CD4-positive, alpha-beta T cell (primary cell): Measurements from ENCODE around the gene RIN3. TPM values are rescaled to one million over a fixed set of nuclear protein-coding genes. Genes with fewer than 3 reads are reported as not detected.

Experiments
- ATAC-seq: fragments of 200-7000 bp; cut with Tn5 transposase; one replicate; pipeline ENCODE4 v1.10.0; 2022; ENCODE audit warnings: mild to moderate bottlenecking; ENCODE audit not compliant: poor library complexity
- CTCF ChIA-PET: fragments of 350-600 bp; sonication (Branson Sonifier 250); formaldehyde crosslinking; loops from one replicate; lab custom pipeline; 2021; ENCODE audit warnings: antibody characterized with exemption, inconsistent platforms; lab: Charles Lee
- POLR2A ChIA-PET: fragments of 350-600 bp; sonication (Branson Sonifier 250); formaldehyde crosslinking; loops from one replicate; lab custom pipeline; 2021; ENCODE audit warnings: antibody characterized with exemption, inconsistent platforms; lab: Charles Lee
- DNase-seq, 14 experiments: peaks; one replicate each; pipeline ENCODE4 v3.0.0-alpha.2; 2013 to 2020; ENCODE audit warnings: mixed read lengths in 2 of 14
- H3K27ac ChIP-seq, 2 donors: one replicate each; pipeline versions ENCODE4 v1.5.1 to v1.7.0; 2013; ENCODE audit warnings: low read length in 2 of 2, low read depth in 1 of 2, mild to moderate bottlenecking in 1 of 2
- H3K27me3 ChIP-seq, 2 experiments: 1 replicate in 1 of 2; 2 replicates in 1 of 2; pipeline versions ENCODE4 v1.6.1 to v1.7.0; 2013; ENCODE audit warnings: low read length in 2 of 2, control low read depth in 1 of 2, mild to moderate bottlenecking in 1 of 2, moderate library complexity in 1 of 2; ENCODE audit not compliant: insufficient read depth in 2 of 2, control insufficient read depth in 1 of 2
- H3K36me3 ChIP-seq: one replicate; pipeline ENCODE4 v1.6.1; 2013; ENCODE audit warnings: low read length, control low read depth; ENCODE audit not compliant: insufficient read depth
- H3K4me1 ChIP-seq: one replicate; pipeline ENCODE4 v1.6.1; 2013; ENCODE audit warnings: low read length, control low read depth; ENCODE audit not compliant: insufficient read depth
- H3K4me3 ChIP-seq: one replicate; pipeline ENCODE4 v1.5.1; 2013; ENCODE audit warnings: mild to moderate bottlenecking, low read length, moderate library complexity
- H3K9me3 ChIP-seq, 2 experiments: 1 replicate in 1 of 2; 2 replicates in 1 of 2; pipeline versions ENCODE4 v1.6.1 to v1.7.0; 2013; ENCODE audit warnings: low read length in 2 of 2, mild to moderate bottlenecking in 2 of 2, control low read depth in 1 of 2, moderate library complexity in 1 of 2; ENCODE audit not compliant: control insufficient read depth in 1 of 2, insufficient read depth in 1 of 2
- H3K27ac Mint-ChIP-seq: one replicate; pipeline ENCODE4 v1.8.0; 2020; ENCODE audit warnings: mixed read lengths
- H3K27me3 Mint-ChIP-seq: one replicate; pipeline ENCODE4 v1.8.0; 2021; ENCODE audit warnings: mixed read lengths
- H3K36me3 Mint-ChIP-seq: one replicate; pipeline ENCODE4 v1.8.0; 2021; ENCODE audit warnings: low read depth, mixed read lengths
- H3K4me1 Mint-ChIP-seq: one replicate; pipeline ENCODE4 v1.8.0; 2021; ENCODE audit warnings: low read depth, mixed read lengths
- H3K4me3 Mint-ChIP-seq: one replicate; pipeline ENCODE4 v1.8.0; 2020; ENCODE audit warnings: mild to moderate bottlenecking, mixed read lengths
- H3K9me3 Mint-ChIP-seq: one replicate; pipeline ENCODE4 v1.8.0; 2020; ENCODE audit warnings: mixed read lengths
- intact Hi-C, 2 experiments: fragments of 100-400 bp; cut with DNase I in 1 of 2; cut with micrococcal nuclease in 1 of 2; formaldehyde crosslinking; loops; one replicate each; pipeline versions ENCODE4 v1.15.1 to v1.9.0; 2023 to 2025; cut with DNase I, micrococcal nuclease
- total RNA-seq, 174 experiments: library from RNA in 2 of 174; stranded (reverse) in 2 of 174; gene quantifications; one replicate each; pipeline ENCODE4 v1.2.3 and lab custom pipeline; 2021 to 2026
- TF ChIP-seq, protein P1 (sequence below): fragments of 200-600 bp; IDR thresholded peaks from one replicate; pipeline ENCODE4 v1.8.0; 2022; ENCODE audit warnings: antibody characterized with exemption, mild to moderate bottlenecking

Gene RIN3
- total RNA-seq, 2 experiments from 2014 or later = 67.9 to 72.2 TPM

GRCh38 chr14:92590176-92590575 lies 76.6 kb downstream of the RIN3 start:
- Mint-ChIP-seq H3K27me3 (no peaks in the 10 kb centered on the region), H3K9me3 (peaks cover 5% of the 10 kb centered on the region), H3K27ac (no peak overlapping the region), H3K36me3 (no peaks in the 10 kb centered on the region), H3K4me1 (peaks cover 66% of the 10 kb centered on the region), H3K4me3 (no peak overlapping the region)
- intact Hi-C loops = no loop called here
- CTCF ChIA-PET = interaction anchor here (0.5 kb wide), 1 partner anchor 94 kb away, joined by 3 read pairs; no protein-coding TSS in a partner anchor
- Histone ChIP-seq H3K9me3 (no peaks in the 10 kb centered on the region), H3K36me3 (no peaks in the 10 kb centered on the region), H3K4me1 (peaks cover 51% of the 10 kb centered on the region), H3K4me3 (no peak overlapping the region), H3K27ac (no peak overlapping the region), H3K27me3 (no peaks in the 10 kb centered on the region)
- DNase-seq (no peak), ATAC-seq (no peak)
- TF ChIP-seq, protein P1, sequence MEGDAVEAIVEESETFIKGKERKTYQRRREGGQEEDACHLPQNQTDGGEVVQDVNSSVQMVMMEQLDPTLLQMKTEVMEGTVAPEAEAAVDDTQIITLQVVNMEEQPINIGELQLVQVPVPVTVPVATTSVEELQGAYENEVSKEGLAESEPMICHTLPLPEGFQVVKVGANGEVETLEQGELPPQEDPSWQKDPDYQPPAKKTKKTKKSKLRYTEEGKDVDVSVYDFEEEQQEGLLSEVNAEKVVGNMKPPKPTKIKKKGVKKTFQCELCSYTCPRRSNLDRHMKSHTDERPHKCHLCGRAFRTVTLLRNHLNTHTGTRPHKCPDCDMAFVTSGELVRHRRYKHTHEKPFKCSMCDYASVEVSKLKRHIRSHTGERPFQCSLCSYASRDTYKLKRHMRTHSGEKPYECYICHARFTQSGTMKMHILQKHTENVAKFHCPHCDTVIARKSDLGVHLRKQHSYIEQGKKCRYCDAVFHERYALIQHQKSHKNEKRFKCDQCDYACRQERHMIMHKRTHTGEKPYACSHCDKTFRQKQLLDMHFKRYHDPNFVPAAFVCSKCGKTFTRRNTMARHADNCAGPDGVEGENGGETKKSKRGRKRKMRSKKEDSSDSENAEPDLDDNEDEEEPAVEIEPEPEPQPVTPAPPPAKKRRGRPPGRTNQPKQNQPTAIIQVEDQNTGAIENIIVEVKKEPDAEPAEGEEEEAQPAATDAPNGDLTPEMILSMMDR = no peak
- POLR2A ChIA-PET = no interaction called here

DNA sequence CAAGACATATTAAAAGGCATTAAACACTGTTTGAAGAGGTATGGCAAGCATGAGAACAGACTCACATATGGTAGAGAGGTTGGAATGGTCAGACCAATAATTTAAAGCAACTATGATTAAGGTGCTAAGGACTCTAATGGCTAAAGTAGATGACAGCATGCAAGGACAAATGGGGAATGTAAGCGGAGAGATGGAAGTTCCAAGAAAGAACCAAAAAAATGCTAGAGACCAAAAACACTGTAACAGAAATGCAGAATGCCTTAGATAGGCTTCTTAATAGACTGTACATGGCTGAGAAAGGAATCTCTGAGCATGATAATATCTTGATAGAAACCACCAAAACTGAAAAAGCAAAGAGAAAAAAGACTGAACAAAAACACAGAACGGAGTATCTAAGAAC lies 77.4 kb downstream of the RIN3 start:
- no peaks in the 10 kb centered on the region for H3K27me3 Mint-ChIP-seq
- no peak for ATAC-seq
- DNase-seq = no peak
- ChIA-PET POLR2A (no interaction called here), CTCF (no interaction called here)
- TF ChIP-seq, protein P1 = no peak
- no peak overlapping the region for H3K27ac ChIP-seq
- H3K4me3 ChIP-seq = no peak overlapping the region
- no peak overlapping the region for H3K27ac Mint-ChIP-seq
- H3K9me3 Mint-ChIP-seq = peaks cover 5% of the 10 kb centered on the region
- H3K4me1 Mint-ChIP-seq = peaks cover 58% of the 10 kb centered on the region
- no peaks in the 10 kb centered on the region for H3K36me3 Mint-ChIP-seq
- no peaks in the 10 kb centered on the region for H3K9me3 ChIP-seq
- H3K27me3 ChIP-seq = no peaks in the 10 kb centered on the region
- intact Hi-C loops = no loop called here
- H3K4me3 Mint-ChIP-seq = no peak overlapping the region
- H3K36me3 ChIP-seq = no peaks in the 10 kb centered on the region
- peaks cover 43% of the 10 kb centered on the region for H3K4me1 ChIP-seq

- peaks cover 42% of the 10 kb centered on the region for H3K4me1 ChIP-seq
- Mint-ChIP-seq H3K36me3 (no peaks in the 10 kb centered on the region), H3K27me3 (no peaks in the 10 kb centered on the region), H3K4me3 (no peak overlapping the region), H3K4me1 (peaks cover 54% of the 10 kb centered on the region), H3K27ac (no peak overlapping the region), H3K9me3 (peaks cover 5% of the 10 kb centered on the region)
- no peaks in the 10 kb centered on the region for H3K9me3 ChIP-seq
- ATAC-seq (no peak), DNase-seq (no peak)
- no peaks in the 10 kb centered on the region for H3K36me3 ChIP-seq
- H3K4me3 ChIP-seq = no peak overlapping the region
- ChIA-PET CTCF (no interaction called here), POLR2A (no interaction called here)
- H3K27me3 ChIP-seq = no peaks in the 10 kb centered on the region
- TF ChIP-seq, protein P1 = no peak
- intact Hi-C loops = no loop called here
- no peak overlapping the region for H3K27ac ChIP-seq
These were observed 77.8 kb downstream of the RIN3 start for GRCh38 chr14:92591346-92591745.
